HepG2 (cell line): ENCODE data around the gene MRPS7. TPM values are rescaled to one million over a fixed set of nuclear protein-coding genes. Genes with fewer than 3 reads are reported as not detected.

Source experiments
- ATF6 ChIP-seq: sonication (generic); formaldehyde crosslinking; conservative IDR thresholded peaks from 2 replicates; pipeline ENCODE4 v1.4.0; 2020; ENCODE audit warnings: missing genetic modification reagents
- ATF7-NPFF ChIP-seq: sonication (generic); formaldehyde crosslinking; IDR thresholded peaks from 2 replicates; pipeline ENCODE4 v1.8.1; 2023; ENCODE audit warnings: mild to moderate bottlenecking, low read depth, missing genetic modification reagents, moderate library complexity
- ATM ChIP-seq: fragments of 450-650 bp; IDR thresholded peaks from 2 replicates; pipeline ENCODE4 v1.7.1; 2017; ENCODE audit warnings: mild to moderate bottlenecking, borderline replicate concordance
- EP300 ChIP-seq, 3 experiments: sonication (generic) in 1 of 3; formaldehyde crosslinking in 1 of 3; IDR thresholded peaks; 2 replicates each; pipeline versions ENCODE4 v1.5.1 to v1.6.1; 2011 to 2020; ENCODE audit warnings: low read depth in 2 of 3, low read length in 2 of 3, borderline replicate concordance in 1 of 3, improper control_type of control experiment in 1 of 3, mild to moderate bottlenecking in 1 of 3, missing genetic modification reagents in 1 of 3, moderate library complexity in 1 of 3
- EZH2 ChIP-seq: conservative IDR thresholded peaks from 2 replicates; pipeline ENCODE4 v1.6.1; 2012; ENCODE audit warnings: mild to moderate bottlenecking, low read depth, low read length, moderate library complexity
- GATAD2A ChIP-seq: IDR thresholded peaks from 2 replicates; pipeline ENCODE4 v1.6.1; 2016
- ISX ChIP-seq: sonication (generic); formaldehyde crosslinking; conservative IDR thresholded peaks from 2 replicates; pipeline ENCODE4 v1.5.0; 2020; ENCODE audit warnings: missing genetic modification reagents
- JUND ChIP-seq: sonication (generic); formaldehyde crosslinking; IDR thresholded peaks from 2 replicates; pipeline ENCODE4 v1.8.0; 2022; ENCODE audit warnings: mild to moderate bottlenecking, missing genetic modification reagents
- KDM2A ChIP-seq: sonication (generic); formaldehyde crosslinking; IDR thresholded peaks from 2 replicates; pipeline ENCODE4 v1.4.0; 2020; ENCODE audit warnings: low read depth, missing genetic modification reagents, borderline replicate concordance
- KDM5A ChIP-seq: fragments of 200-600 bp; sonication (generic); IDR thresholded peaks from 2 replicates; pipeline ENCODE4 v1.7.0; 2018; ENCODE audit warnings: antibody characterized with exemption, mild to moderate bottlenecking, low read length, borderline replicate concordance
- MBD4 ChIP-seq: IDR thresholded peaks from 2 replicates; pipeline ENCODE4 v1.6.1; 2012; ENCODE audit warnings: low read length, inconsistent platforms, borderline replicate concordance
- POLR2AphosphoS2 ChIP-seq: IDR thresholded peaks from 2 replicates; pipeline ENCODE4 v1.6.1; 2011; ENCODE audit warnings: low read depth, low read length, improper control_type of control experiment
- RNF2 ChIP-seq: fragments of 450-650 bp; conservative IDR thresholded peaks from 2 replicates; pipeline ENCODE4 v1.6.1; 2016; ENCODE audit warnings: low read depth
- SAP130 ChIP-seq: IDR thresholded peaks from 2 replicates; pipeline ENCODE4 v1.6.1; 2016; ENCODE audit warnings: low read depth
- SRSF1 ChIP-seq: fragments of 200-400 bp; formaldehyde crosslinking; optimal IDR thresholded peaks from 2 replicates; pipeline ENCODE3; 2017; ENCODE audit warnings: mild to moderate bottlenecking, low read depth, low read length, moderate library complexity
- SYNCRIP ChIP-seq: fragments of 200-400 bp; formaldehyde crosslinking; IDR thresholded peaks from 2 replicates; pipeline ENCODE4 v1.6.1; 2018; ENCODE audit warnings: mild to moderate bottlenecking, low read depth, low read length; ENCODE audit not compliant: insufficient read depth
- TEAD3 ChIP-seq: optimal IDR thresholded peaks from 2 replicates; pipeline ENCODE3; 2016; ENCODE audit warnings: borderline replicate concordance
- WIZ ChIP-seq: sonication (generic); formaldehyde crosslinking; IDR thresholded peaks from 2 replicates; pipeline ENCODE4 v1.5.1; 2020; ENCODE audit warnings: mild to moderate bottlenecking, missing genetic modification reagents
- XRCC5 ChIP-seq: fragments of 200-400 bp; formaldehyde crosslinking; optimal IDR thresholded peaks from 2 replicates; pipeline ENCODE3; 2017; ENCODE audit warnings: mild to moderate bottlenecking, low read length
- ZBTB3 ChIP-seq: sonication (generic); formaldehyde crosslinking; IDR thresholded peaks from 2 replicates; pipeline ENCODE4 v1.4.0; 2020; ENCODE audit warnings: low read depth, mild to moderate bottlenecking, moderate library complexity, missing genetic modification reagents, borderline replicate concordance
- ZMYM2 ChIP-seq: sonication (generic); formaldehyde crosslinking; IDR thresholded peaks from 2 replicates; pipeline ENCODE4 v1.8.0; 2022; ENCODE audit warnings: mild to moderate bottlenecking, missing genetic modification reagents
- ZNF180 ChIP-seq: sonication (generic); formaldehyde crosslinking; IDR thresholded peaks from 2 replicates; pipeline ENCODE4 v1.4.0; 2020; ENCODE audit warnings: low read depth, missing genetic modification reagents, borderline replicate concordance
- ZNF230 ChIP-seq: sonication (generic); formaldehyde crosslinking; IDR thresholded peaks from 2 replicates; pipeline ENCODE4 v1.4.0; 2020; ENCODE audit warnings: mild to moderate bottlenecking, missing genetic modification reagents
- ZNF251 ChIP-seq: sonication (generic); formaldehyde crosslinking; IDR thresholded peaks from 2 replicates; pipeline ENCODE4 v1.9.0; 2021; ENCODE audit warnings: mild to moderate bottlenecking, missing genetic modification reagents
- ZNF280B ChIP-seq: sonication (generic); formaldehyde crosslinking; IDR thresholded peaks from 2 replicates; pipeline ENCODE4 v1.5.0; 2020; ENCODE audit warnings: missing genetic modification reagents, mild to moderate bottlenecking, borderline replicate concordance
- ZNF329 ChIP-seq: sonication (generic); formaldehyde crosslinking; IDR thresholded peaks from 2 replicates; pipeline ENCODE4 v1.9.0; 2021; ENCODE audit warnings: low read depth, mild to moderate bottlenecking, missing genetic modification reagents
- polyA plus RNA-seq, 8 experiments: library from polyadenylated mRNA; depleted of rRNA in 3 of 8; stranded (reverse) in 7 of 8; unstranded in 1 of 8; fragments of >200 nt; fragmentation: Illumina TruSeq in 4 of 8; extraction: Trizol in 4 of 8; gene quantifications; 2 replicates each; pipeline versions ENCODE4 v1.2.1 to v1.2.3, GENCODE V29; 2011 to 2016; ENCODE audit warnings: low read depth in 4 of 8, missing spikeins in 1 of 8, mixed read lengths in 1 of 8; ENCODE audit not compliant: insufficient read depth in 1 of 8
- total RNA-seq, 5 experiments: library from RNA; depleted of rRNA; stranded (reverse); fragments of >200 nt; fragmentation: Illumina TruSeq; extraction: Trizol; gene quantifications; 2 replicates each; pipeline ENCODE4 v1.2.3, GENCODE V29; 2016; ENCODE audit warnings: low read depth in 1 of 5
- TF ChIP-seq, protein P1 (sequence below): sonication (generic); formaldehyde crosslinking; IDR thresholded peaks from 2 replicates; pipeline ENCODE4 v1.9.0; 2022; ENCODE audit warnings: missing genetic modification reagents, mild to moderate bottlenecking, borderline replicate concordance

MRPS7 gene
- total and polyA plus RNA-seq, 2 of the 13 experiments (the other 11 are each of a cell fraction or from before 2014, with no cell fraction given), result 97.0 to 162 TPM

- no peak for TF ChIP-seq JUND (CRISPR knock-in tag)
- TF ChIP-seq ZBTB3, result no peak
- no peak for TF ChIP-seq ISX (CRISPR knock-in tag)
- no peak for TF ChIP-seq POLR2AphosphoS2
- TF ChIP-seq KDM5A, result no peak
- no peak for TF ChIP-seq ATF6 (CRISPR knock-in tag)
- TF ChIP-seq WIZ (CRISPR knock-in tag), result no peak; the same call in 1 of the 2 replicates
- peak; percentile 97 for TF ChIP-seq XRCC5
- peak; percentile 61; the same call in 1 of the 2 replicates for TF ChIP-seq ZNF280B (CRISPR knock-in tag)
- TF ChIP-seq ZNF230, result no peak
- peak; percentile 17; the same call in 1 of the 2 replicates for TF ChIP-seq KDM2A
- 0 out of 2 replicates have a peak, but pooled peaks have one; percentile 19 for TF ChIP-seq GATAD2A (CRISPR knock-in tag)
- no peak for TF ChIP-seq ATM
- TF ChIP-seq ZNF329 (CRISPR knock-in tag), result no peak
- no peak for TF ChIP-seq ATF7-NPFF (CRISPR knock-in tag)
- TF ChIP-seq EZH2, result no peak
- no peak for TF ChIP-seq RNF2
- TF ChIP-seq ZMYM2 (CRISPR knock-in tag), result no peak
- 0 out of 2 replicates have a peak, but pooled peaks have one; percentile 19 for TF ChIP-seq SAP130 (CRISPR knock-in tag)
- no peak for TF ChIP-seq SRSF1
- TF ChIP-seq, protein P1, sequence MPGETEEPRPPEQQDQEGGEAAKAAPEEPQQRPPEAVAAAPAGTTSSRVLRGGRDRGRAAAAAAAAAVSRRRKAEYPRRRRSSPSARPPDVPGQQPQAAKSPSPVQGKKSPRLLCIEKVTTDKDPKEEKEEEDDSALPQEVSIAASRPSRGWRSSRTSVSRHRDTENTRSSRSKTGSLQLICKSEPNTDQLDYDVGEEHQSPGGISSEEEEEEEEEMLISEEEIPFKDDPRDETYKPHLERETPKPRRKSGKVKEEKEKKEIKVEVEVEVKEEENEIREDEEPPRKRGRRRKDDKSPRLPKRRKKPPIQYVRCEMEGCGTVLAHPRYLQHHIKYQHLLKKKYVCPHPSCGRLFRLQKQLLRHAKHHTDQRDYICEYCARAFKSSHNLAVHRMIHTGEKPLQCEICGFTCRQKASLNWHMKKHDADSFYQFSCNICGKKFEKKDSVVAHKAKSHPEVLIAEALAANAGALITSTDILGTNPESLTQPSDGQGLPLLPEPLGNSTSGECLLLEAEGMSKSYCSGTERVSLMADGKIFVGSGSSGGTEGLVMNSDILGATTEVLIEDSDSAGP, result peak; percentile 44; the same call in 1 of the 2 replicates
- TF ChIP-seq TEAD3, result peak; percentile 39
- TF ChIP-seq ZNF251 (CRISPR knock-in tag), result no peak
- TF ChIP-seq MBD4, result no peak
- no peak for TF ChIP-seq SYNCRIP
- TF ChIP-seq EP300 (IDR thresholded peaks at IDR 0.05; ENCODE audit: low read depth in 2 of 2, low read length in 2 of 2), result no peak
- 0 out of 2 replicates have a peak, but pooled peaks have one; percentile 22 for TF ChIP-seq EP300 (CRISPR knock-in tag; IDR thresholded peaks at IDR 0.05; ENCODE audit: borderline replicate concordance)
- no peak for TF ChIP-seq ZNF180
These were observed 22.9 kb upstream of the MRPS7 start (continued) for GRCh38 chr17:75238684-75239191.
